ENCODE data around the gene ARID3A.

Gene ARID3A

GRCh38 chr19:1017906-1018305 lies 92.1 kb downstream of the ARID3A start:
- Histone ChIP-seq H3K4me2 (ENCODE audit: low read depth, low read length) (peak overlapping the region; percentile 73; the same call in 1 of the 2 replicates), H3K9me3 (replicated peaks; ENCODE audit: insufficient read depth, low read length) (no peaks in the 10 kb centered on the region), H3K4me1 (ENCODE audit: low read length) (peaks cover 45% of the 10 kb centered on the region), H3K27ac (ENCODE audit: low read length) (peak overlapping the region; percentile 60; the same call in 1 of the 2 replicates), H3K36me3 (replicated peaks; ENCODE audit: insufficient read depth, low read length) (no peaks in the 10 kb centered on the region; the same call in 1 of the 2 replicates), H2AFZ (ENCODE audit: low read length) (no peak overlapping the region), H3K9me2 (replicated peaks; ENCODE audit: insufficient read depth, low read length) (no peaks in the 10 kb centered on the region), H3K27me3 (replicated peaks; ENCODE audit: insufficient read depth, low read length) (no peaks in the 10 kb centered on the region), H3F3A (ENCODE audit: insufficient read depth, low read length) (peaks cover 30% of the 10 kb centered on the region), H4K20me1 (ENCODE audit: insufficient read depth, low read length) (peaks cover 25% of the 10 kb centered on the region), H3K4me3 (ENCODE audit: low read length) (peak overlapping the region; percentile 21; the same call in 1 of the 2 replicates), H3K9ac (ENCODE audit: low read length) (peak overlapping the region; percentile 45; the same call in 1 of the 2 replicates), H3K79me2 (ENCODE audit: low read length) (peaks cover 78% of the 10 kb centered on the region)
- TF ChIP-seq EZH2 (optimal IDR thresholded peaks at IDR 0.05; ENCODE audit: low read depth, low read length) (no peak), CTCF (IDR thresholded peaks at IDR 0.05; ENCODE audit: low read length) (no peak), EZH2phosphoT487 (IDR thresholded peaks at IDR 0.05; ENCODE audit: low read length) (no peak)
- no peak for DNase-seq

GRCh38 chr19:1018393-1018792 lies 92.6 kb downstream of the ARID3A start:
- H3K9me3 ChIP-seq (replicated peaks; ENCODE audit: insufficient read depth, low read length) = no peaks in the 10 kb centered on the region
- H3K27me3 ChIP-seq (replicated peaks; ENCODE audit: insufficient read depth, low read length) = no peaks in the 10 kb centered on the region
- H3K9ac ChIP-seq (ENCODE audit: low read length) = peak overlapping the region; percentile 11; the same call in 1 of the 2 replicates
- H3K36me3 ChIP-seq (replicated peaks; ENCODE audit: insufficient read depth, low read length) = no peaks in the 10 kb centered on the region; the same call in 1 of the 2 replicates
- H3K79me2 ChIP-seq (ENCODE audit: low read length) = peaks cover 73% of the 10 kb centered on the region
- H3F3A ChIP-seq (ENCODE audit: insufficient read depth, low read length) = peaks cover 30% of the 10 kb centered on the region
- no peak for TF ChIP-seq EZH2 (optimal IDR thresholded peaks at IDR 0.05; ENCODE audit: low read depth, low read length)
- TF ChIP-seq CTCF (IDR thresholded peaks at IDR 0.05; ENCODE audit: low read length) = no peak
- TF ChIP-seq EZH2phosphoT487 (IDR thresholded peaks at IDR 0.05; ENCODE audit: low read length) = no peak
- H3K4me1 ChIP-seq (ENCODE audit: low read length) = peaks cover 45% of the 10 kb centered on the region
- H4K20me1 ChIP-seq (ENCODE audit: insufficient read depth, low read length) = peaks cover 25% of the 10 kb centered on the region
- no peak for DNase-seq
- peak overlapping the region; percentile 73; the same call in 1 of the 2 replicates for H3K4me2 ChIP-seq (ENCODE audit: low read depth, low read length)
- H3K27ac ChIP-seq (ENCODE audit: low read length) = peak overlapping the region; percentile 60; the same call in 1 of the 2 replicates
- no peak overlapping the region for H2AFZ ChIP-seq (ENCODE audit: low read length)
- no peaks in the 10 kb centered on the region for H3K9me2 ChIP-seq (replicated peaks; ENCODE audit: insufficient read depth, low read length)
- H3K4me3 ChIP-seq (ENCODE audit: low read length) = no peak overlapping the region

GRCh38 chr19:1018932-1019615 lies 93.2 kb downstream of the ARID3A start:
- Histone ChIP-seq H3K79me2 (ENCODE audit: low read length) (peaks cover 67% of the 10 kb centered on the region), H3F3A (ENCODE audit: insufficient read depth, low read length) (peaks cover 30% of the 10 kb centered on the region), H3K36me3 (replicated peaks; ENCODE audit: insufficient read depth, low read length) (no peaks in the 10 kb centered on the region), H3K4me1 (ENCODE audit: low read length) (peaks cover 45% of the 10 kb centered on the region), H3K27me3 (replicated peaks; ENCODE audit: insufficient read depth, low read length) (no peaks in the 10 kb centered on the region), H3K27ac (ENCODE audit: low read length) (no peak overlapping the region; the same call in 1 of the 2 replicates), H3K4me2 (ENCODE audit: low read depth, low read length) (peak overlapping the region; percentile 73), H3K9me3 (replicated peaks; ENCODE audit: insufficient read depth, low read length) (no peaks in the 10 kb centered on the region), H2AFZ (ENCODE audit: low read length) (no peak overlapping the region), H3K9ac (ENCODE audit: low read length) (peak overlapping the region; percentile 92; the same call in 1 of the 2 replicates), H3K4me3 (ENCODE audit: low read length) (peak overlapping the region; percentile 97), H3K9me2 (replicated peaks; ENCODE audit: insufficient read depth, low read length) (no peaks in the 10 kb centered on the region), H4K20me1 (ENCODE audit: insufficient read depth, low read length) (peaks cover 25% of the 10 kb centered on the region)
- peak; percentile 42 for DNase-seq
- no peak for TF ChIP-seq EZH2phosphoT487 (IDR thresholded peaks at IDR 0.05; ENCODE audit: low read length)
- TF ChIP-seq CTCF (IDR thresholded peaks at IDR 0.05; ENCODE audit: low read length) = no peak
- no peak for TF ChIP-seq EZH2 (optimal IDR thresholded peaks at IDR 0.05; ENCODE audit: low read depth, low read length)

Measured in MM.1S (cell line).